ENCODE measurements around the gene TLR10.

The TLR10 gene

GRCh38 chr4:38723114-38723513 is 59.7 kb downstream of the TLR10 start:
- no peak for DNase-seq

Measured in CD4-positive, alpha-beta T cell treated with Interleukin-17A for 4 hours (primary cell).